ENCODE data around the gene PRKAG2.

The PRKAG2 gene

GRCh38 chr7:151851782-151852181 lies 25.1 kb downstream of the PRKAG2 start:
- no peak for TF ChIP-seq CTCF (IDR thresholded peaks at IDR 0.05)

GRCh38 chr7:151851145-151851751 lies 25.7 kb downstream of the PRKAG2 start:
- TF ChIP-seq CTCF (IDR thresholded peaks at IDR 0.05) = no peak

GRCh38 chr7:151850491-151851124 lies 26.3 kb downstream of the PRKAG2 start:
- no peak for TF ChIP-seq CTCF (IDR thresholded peaks at IDR 0.05)

GRCh38 chr7:151849879-151850260 lies 27.0 kb downstream of the PRKAG2 start:
- no peak for TF ChIP-seq CTCF (IDR thresholded peaks at IDR 0.05)

- no peak for TF ChIP-seq CTCF (IDR thresholded peaks at IDR 0.05)
Measured at GRCh38 chr7:151849008-151849878, 27.7 kb downstream of the PRKAG2 start.

GRCh38 chr7:151847681-151848081 lies 29.2 kb downstream of the PRKAG2 start:
- TF ChIP-seq CTCF (IDR thresholded peaks at IDR 0.05) = no peak

GRCh38 chr7:151847136-151847535 lies 29.8 kb downstream of the PRKAG2 start:
- no peak for TF ChIP-seq CTCF (IDR thresholded peaks at IDR 0.05)

Measured in LNCAP (cell line).